Naive thymus-derived CD8-positive, alpha-beta T cell (primary cell): ENCODE measurements around the gene INTS6. TPM values are rescaled to one million over a fixed set of nuclear protein-coding genes. Genes with fewer than 3 reads are reported as not detected.

Experiments
- ATAC-seq, 2 donors: fragments of 150-1000 bp; cut with Tn5 transposase in 1 of 2; sonication (Bioruptor Pico), chemical (Tn5 transposase) in 1 of 2; 1 replicate in 1 of 2; 2 replicates in 1 of 2; pipeline ENCODE4 v1.10.0; 2021; ENCODE audit warnings: mild to moderate bottlenecking in 2 of 2, moderate library complexity in 2 of 2
- POLR2A ChIA-PET: fragments of 350-600 bp; sonication (Branson Sonifier 250); formaldehyde crosslinking; loops from one replicate; lab custom pipeline; 2021; ENCODE audit warnings: antibody characterized with exemption; lab: Charles Lee
- DNase-seq, 10 donors: peaks; one replicate each; pipeline versions ENCODE4 v3.0.0 to v3.0.0-alpha.2; 2020 to 2022
- H3K27ac Mint-ChIP-seq, 10 donors: one replicate each; pipeline ENCODE4 v1.8.0; 2020 to 2022; ENCODE audit warnings: mild to moderate bottlenecking in 10 of 10, mixed read lengths in 10 of 10, moderate library complexity in 4 of 10, inconsistent platforms in 1 of 10
- H3K27me3 Mint-ChIP-seq, 5 donors: one replicate each; pipeline ENCODE4 v1.8.0; 2021 to 2022; ENCODE audit warnings: mixed read lengths in 5 of 5
- H3K36me3 Mint-ChIP-seq, 3 donors: one replicate each; pipeline ENCODE4 v1.8.0; 2020 to 2022; ENCODE audit warnings: mixed read lengths in 3 of 3, mild to moderate bottlenecking in 2 of 3, inconsistent platforms in 1 of 3
- H3K4me1 Mint-ChIP-seq, 4 donors: one replicate each; pipeline ENCODE4 v1.8.0; 2021 to 2022; ENCODE audit warnings: mixed read lengths in 4 of 4
- H3K4me3 Mint-ChIP-seq, 10 donors: one replicate each; pipeline ENCODE4 v1.8.0; 2020 to 2022; ENCODE audit warnings: mild to moderate bottlenecking in 10 of 10, mixed read lengths in 10 of 10, moderate library complexity in 6 of 10, inconsistent platforms in 1 of 10
- H3K9me3 Mint-ChIP-seq, 9 donors: one replicate each; pipeline ENCODE4 v1.8.0; 2020 to 2022; ENCODE audit warnings: mixed read lengths in 9 of 9, mild to moderate bottlenecking in 3 of 9, inconsistent platforms in 1 of 9, moderate library complexity in 1 of 9
- polyA plus RNA-seq, 3 donors: library from polyadenylated mRNA; unstranded; fragments of 300-500 nt; fragmentation: Illumina TruSeq; gene quantifications; one replicate each; pipeline ENCODE4 v1.2.3, GENCODE V29; 2021
- total RNA-seq, 8 experiments: library from RNA in 2 of 8; stranded (reverse) in 2 of 8; gene quantifications; one replicate each; pipeline ENCODE4 v1.2.3 and lab custom pipeline; 2021 to 2026

Gene INTS6
- total and polyA plus RNA-seq, 5 experiments from 2014 or later: 20.9 to 66.5 (median 25.1) TPM

DNA sequence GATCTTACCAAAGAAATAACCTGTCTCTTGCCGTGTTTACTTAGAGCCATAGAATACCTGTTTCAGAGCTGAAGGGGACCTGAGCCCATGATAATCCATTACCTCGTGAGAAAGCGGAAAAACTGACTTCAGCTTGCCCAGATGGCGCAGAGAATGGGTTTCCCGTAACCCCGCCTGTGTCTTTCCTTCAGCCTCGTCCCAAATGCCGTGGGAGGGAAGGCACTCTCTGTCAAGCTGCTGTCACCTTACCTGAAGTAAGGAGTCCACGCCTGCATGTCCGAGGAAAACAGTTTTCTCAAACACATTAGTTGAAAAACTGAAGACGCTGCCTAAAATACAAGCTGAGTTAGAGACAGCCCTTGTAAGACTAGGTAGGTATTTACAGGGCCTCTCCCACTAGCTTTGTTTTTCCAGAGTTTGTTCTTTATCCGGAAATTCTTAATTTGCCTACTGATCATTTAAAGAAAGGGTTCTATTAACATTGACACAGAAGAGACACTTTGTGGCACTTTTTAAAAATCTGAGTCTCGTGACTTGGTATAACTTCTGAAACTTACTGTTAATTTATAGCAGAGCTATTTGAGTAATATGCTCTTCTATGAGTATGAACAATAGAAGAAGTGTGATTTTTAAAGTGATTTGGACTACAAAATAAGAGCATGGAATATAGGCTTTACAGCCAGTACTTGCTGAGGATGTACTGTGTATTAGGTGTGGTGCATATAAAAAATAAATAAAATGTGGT is 1.3 kb upstream of the INTS6 start:
- H3K4me3 Mint-ChIP-seq: peak overlapping the region; percentile 84 to 99 (median 93)
- peaks cover 0 to 2% (median 0%) of the 10 kb centered on the region in 5 donors for H3K27me3 Mint-ChIP-seq
- POLR2A ChIA-PET: interaction anchor here (0.8 to 6.2 kb wide), 26 partner anchors 10 to 1329 kb away, joined by 3 to 149 read pairs (median 10); partner anchors contain the start of genes DHRS12, SUGT1 and WDFY2
- ATAC-seq: peak in 1 of 2 donors; percentile 0
- peaks cover 21 to 54% (median 51%) of the 10 kb centered on the region in 4 donors for H3K4me1 Mint-ChIP-seq
- no peaks in the 10 kb centered on the region for H3K9me3 Mint-ChIP-seq
- peak in 4 of 10 donors; percentile 17 to 64 (median 23) for DNase-seq
- H3K27ac Mint-ChIP-seq: peak overlapping the region; percentile 94 to 100 (median 98)
- H3K36me3 Mint-ChIP-seq: peaks cover 3 to 17% (median 8%) of the 10 kb centered on the region in 3 donors

DNA sequence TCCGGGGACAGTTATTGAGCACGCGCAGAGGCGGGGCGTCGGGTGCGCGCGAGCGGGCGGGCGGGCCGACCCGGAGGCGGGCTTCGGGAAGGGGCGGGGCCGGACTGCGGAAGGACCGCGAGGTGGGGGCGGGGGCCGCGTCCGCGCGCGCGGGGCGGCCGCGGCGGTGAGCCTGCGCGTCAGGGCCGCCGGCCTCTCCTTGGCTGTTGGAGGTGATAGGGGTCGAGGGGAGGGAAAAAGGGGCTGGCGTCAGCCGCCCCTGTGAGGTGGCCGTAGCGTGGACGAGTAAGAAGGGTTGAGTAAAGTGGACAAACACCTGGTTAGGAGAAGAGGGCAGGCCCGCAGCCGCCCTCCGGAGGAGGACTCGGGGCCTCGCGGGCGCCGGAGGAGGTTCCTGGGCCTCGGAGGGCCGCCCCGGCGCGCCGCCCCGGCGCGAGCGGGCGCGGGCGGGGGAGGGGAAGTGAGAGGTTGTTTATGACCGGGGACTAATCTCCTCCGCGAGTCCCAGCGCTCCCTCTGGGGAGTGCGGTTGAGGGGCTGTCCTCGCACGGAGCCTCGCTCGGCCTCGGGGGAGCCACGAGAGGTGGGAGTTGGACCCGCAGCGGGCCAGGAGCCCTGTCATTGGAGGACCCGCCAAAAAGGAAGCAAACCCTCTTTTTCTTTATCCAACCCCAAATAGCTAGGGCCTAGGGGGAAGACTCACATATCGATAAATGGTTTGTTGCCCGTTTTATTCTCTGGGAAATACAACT is 547 bp upstream of the INTS6 start:
- peaks cover 23 to 58% (median 57%) of the 10 kb centered on the region in 4 donors for H3K4me1 Mint-ChIP-seq
- no peaks in the 10 kb centered on the region for H3K9me3 Mint-ChIP-seq
- ATAC-seq (peak; percentile 49 to 52), DNase-seq (peak; percentile 68 to 93 (median 81))
- POLR2A ChIA-PET: interaction anchor here (0.6 to 6.2 kb wide), 46 partner anchors 9 to 1517 kb away, joined by 3 to 149 read pairs (median 6); partner anchors contain the start of genes ALG11, ATP7B, DHRS12 and SPRYD7
- peak overlapping the region; percentile 94 to 100 (median 98) for H3K27ac Mint-ChIP-seq
- H3K27me3 Mint-ChIP-seq: peaks cover 0 to 2% (median 0%) of the 10 kb centered on the region in 5 donors
- peaks cover 3 to 22% (median 8%) of the 10 kb centered on the region in 3 donors for H3K36me3 Mint-ChIP-seq
- H3K4me3 Mint-ChIP-seq: peak overlapping the region; percentile 84 to 99 (median 93)

DNA sequence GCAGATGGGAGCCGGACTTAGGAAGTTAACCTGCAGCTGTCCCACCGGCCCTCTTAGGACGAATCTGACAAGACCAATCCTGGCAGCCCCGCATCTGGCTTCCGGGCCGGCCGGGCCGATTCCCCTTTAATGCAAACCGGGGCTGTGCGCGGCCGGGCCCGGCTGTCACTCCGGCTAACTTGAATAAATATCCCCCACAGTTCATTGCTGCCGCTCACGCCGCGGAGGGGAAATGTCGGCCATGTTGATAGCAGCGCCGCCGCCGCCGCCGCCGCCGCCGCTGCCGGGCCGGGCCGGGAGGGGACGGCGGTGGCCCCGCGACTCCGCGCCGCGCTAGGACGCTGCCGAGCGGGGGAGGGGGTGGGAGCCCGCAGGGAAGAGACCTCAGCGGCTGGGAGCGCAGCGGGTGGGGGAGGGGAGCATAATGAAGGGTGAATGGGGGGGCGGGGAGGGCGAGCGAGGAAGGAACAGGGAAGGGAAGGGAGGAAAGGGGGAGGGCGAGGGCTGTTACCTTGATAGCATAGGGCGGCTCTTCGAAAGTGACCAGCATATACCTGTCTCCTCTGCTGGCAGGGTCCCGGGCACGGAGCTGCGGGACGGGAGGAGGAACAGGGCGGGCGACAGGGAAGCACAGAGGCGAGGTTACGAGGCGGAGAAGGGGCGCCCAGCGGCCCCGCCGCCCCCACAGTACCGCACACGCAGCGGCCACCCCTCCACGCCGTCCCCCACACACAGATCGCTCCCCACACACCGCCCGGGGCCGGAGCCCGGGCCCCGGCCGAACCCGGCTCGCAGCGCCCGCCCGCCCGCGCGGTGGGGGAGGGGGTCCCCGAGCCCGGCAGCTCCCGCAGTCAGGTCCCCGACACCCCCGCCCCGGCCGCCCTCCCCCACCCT is 1.1 kb downstream of the INTS6 start:
- POLR2A ChIA-PET: interaction anchor here (0.7 to 6.2 kb wide), 17 partner anchors 10 to 1515 kb away, joined by 3 to 149 read pairs (median 15); partner anchors contain the start of genes ALG11, ATP7B, DHRS12 and NEK3
- H3K9me3 Mint-ChIP-seq: no peaks in the 10 kb centered on the region
- peak overlapping the region; percentile 84 to 97 (median 95) for H3K4me3 Mint-ChIP-seq
- peaks cover 17 to 51% (median 48%) of the 10 kb centered on the region in 4 donors for H3K4me1 Mint-ChIP-seq
- DNase-seq (peak; percentile 51 to 89 (median 70)), ATAC-seq (peak; percentile 11 to 17)
- H3K27ac Mint-ChIP-seq: peak overlapping the region; percentile 94 to 100 (median 98)
- peaks cover 3 to 26% (median 3%) of the 10 kb centered on the region in 3 donors for H3K36me3 Mint-ChIP-seq
- H3K27me3 Mint-ChIP-seq: peaks cover 0 to 2% (median 0%) of the 10 kb centered on the region in 5 donors

DNA sequence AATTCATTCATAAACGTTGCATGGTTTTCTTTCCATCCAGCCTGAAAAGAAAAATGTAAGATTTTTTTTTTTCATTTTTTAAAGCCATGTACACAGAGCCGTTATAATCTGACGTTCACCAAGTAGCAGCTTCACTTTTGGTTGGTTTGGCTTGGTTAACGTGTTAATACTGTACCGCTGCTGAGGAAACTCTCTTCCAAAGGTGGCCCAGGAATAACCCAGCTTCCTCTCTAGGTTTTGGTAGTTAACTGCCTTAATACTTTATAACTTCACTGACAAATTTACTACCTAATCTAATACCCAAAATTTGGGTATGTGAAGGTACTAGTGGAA is 1.7 kb downstream of the INTS6 start:
- ATAC-seq (no peak), DNase-seq (no peak)
- H3K9me3 Mint-ChIP-seq: no peaks in the 10 kb centered on the region
- H3K27me3 Mint-ChIP-seq: peaks cover 0 to 2% (median 0%) of the 10 kb centered on the region in 5 donors
- peak overlapping the region; percentile 84 to 97 (median 95) for H3K4me3 Mint-ChIP-seq
- peak overlapping the region; percentile 94 to 99 (median 98) for H3K27ac Mint-ChIP-seq
- POLR2A ChIA-PET: interaction anchor here (0.7 to 6.2 kb wide), 6 partner anchors 16 to 373 kb away, joined by 3 to 149 read pairs (median 68); partner anchors contain the start of genes DHRS12 and WDFY2
- peaks cover 17 to 56% (median 47%) of the 10 kb centered on the region in 4 donors for H3K4me1 Mint-ChIP-seq
- H3K36me3 Mint-ChIP-seq: peaks cover under 1 to 30% (median 3%) of the 10 kb centered on the region in 3 donors

DNA sequence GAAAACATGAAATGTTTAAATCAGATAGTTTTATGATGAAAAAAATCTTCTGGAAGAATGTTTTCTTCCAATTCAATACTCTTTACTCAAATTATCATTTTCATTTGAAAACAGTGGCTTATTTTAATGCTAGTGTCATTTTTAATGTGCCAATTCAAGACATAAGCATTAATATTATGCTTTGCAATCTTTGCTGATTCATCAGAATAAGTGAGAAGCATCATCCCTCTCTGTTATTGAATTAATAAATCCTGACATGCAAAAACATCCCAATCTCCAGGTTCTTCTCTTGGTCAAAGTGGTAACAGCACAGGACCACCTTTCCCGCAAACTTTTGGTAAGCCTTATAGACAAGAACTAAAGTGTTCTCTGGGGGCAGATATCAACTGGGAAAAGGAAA is 3.8 kb downstream of the INTS6 start:
- H3K27me3 Mint-ChIP-seq: peaks cover 0 to 2% (median 0%) of the 10 kb centered on the region in 5 donors
- DNase-seq: no peak
- H3K4me1 Mint-ChIP-seq: peaks cover 11 to 40% (median 28%) of the 10 kb centered on the region in 4 donors
- POLR2A ChIA-PET: interaction anchor here (1.0 to 6.2 kb wide), 2 partner anchors 136 to 350 kb away, joined by 3 to 106 read pairs; partner anchors contain the start of gene DHRS12
- H3K9me3 Mint-ChIP-seq: no peaks in the 10 kb centered on the region
- H3K27ac Mint-ChIP-seq: peak overlapping the region in 5 of 10 donors; percentile 3 to 99 (median 13)
- H3K36me3 Mint-ChIP-seq: peaks cover 0 to 33% (median 0%) of the 10 kb centered on the region in 3 donors
- peak overlapping the region in 2 of 10 donors; percentile 9 to 12 for H3K4me3 Mint-ChIP-seq
- no peak for ATAC-seq

DNA sequence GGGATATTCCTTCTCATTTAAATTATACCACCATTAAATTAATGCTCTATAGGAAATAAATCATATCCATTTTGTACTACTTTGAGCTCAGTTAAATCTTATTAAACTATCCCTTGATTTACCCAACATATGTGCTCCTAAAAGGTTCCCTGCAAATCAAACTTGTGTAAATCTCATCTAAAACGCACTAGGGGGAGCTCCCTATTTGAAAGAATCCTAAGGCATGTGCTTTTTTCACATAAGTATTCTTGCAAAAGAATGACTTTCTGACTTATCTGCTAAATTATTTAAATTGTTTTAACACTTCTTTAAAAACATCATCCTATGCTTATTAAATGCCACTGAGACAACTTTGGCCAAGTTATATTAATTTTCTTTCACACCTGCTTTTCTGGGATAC is 7.9 kb downstream of the INTS6 start:
- DNase-seq (peak in 1 of 10 donors; percentile 31), ATAC-seq (peak; percentile 51 to 53)
- Mint-ChIP-seq H3K9me3 (no peaks in the 10 kb centered on the region), H3K27ac (no peak overlapping the region), H3K27me3 (no peaks in the 10 kb centered on the region), H3K4me3 (no peak overlapping the region), H3K36me3 (peaks cover 0 to 33% (median 0%) of the 10 kb centered on the region in 3 donors), H3K4me1 (peaks cover 8 to 22% (median 18%) of the 10 kb centered on the region in 4 donors)
- POLR2A ChIA-PET: interaction anchor here (0.6 to 1.3 kb wide), 4 partner anchors 8 to 358 kb away, joined by 3 to 7 read pairs (median 4); partner anchors contain the start of genes DHRS12 and INTS6

DNA sequence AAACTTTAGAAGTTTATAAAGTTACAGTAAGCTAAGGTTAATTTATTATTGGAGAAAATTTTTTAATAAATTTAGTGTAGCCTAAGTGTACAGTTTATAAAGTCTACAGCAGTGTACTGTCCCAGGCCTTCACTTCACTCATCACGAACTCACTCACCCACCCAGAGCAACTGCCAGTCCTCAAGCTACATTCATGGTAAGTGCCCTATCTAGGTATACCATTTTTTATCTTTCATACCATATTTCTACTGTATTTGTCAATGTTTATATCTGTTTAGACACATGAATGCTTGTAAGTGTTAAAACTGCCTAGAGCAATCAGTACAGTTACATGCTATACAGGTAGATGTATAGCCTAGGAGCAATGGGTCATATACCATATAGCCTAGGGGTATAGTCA is 12.5 kb downstream of the INTS6 start:
- no peaks in the 10 kb centered on the region for H3K27me3 Mint-ChIP-seq
- peaks cover 0 to 16% (median 10%) of the 10 kb centered on the region in 4 donors for H3K4me1 Mint-ChIP-seq
- peaks cover 0 to 20% (median 0%) of the 10 kb centered on the region in 3 donors for H3K36me3 Mint-ChIP-seq
- no peaks in the 10 kb centered on the region for H3K9me3 Mint-ChIP-seq
- POLR2A ChIA-PET: interaction anchor here (0.8 to 4.3 kb wide), 2 partner anchors 10 to 13 kb away, joined by 3 to 21 read pairs; partner anchors contain the start of gene INTS6
- H3K27ac Mint-ChIP-seq: peak overlapping the region in 1 of 10 donors; percentile 63
- DNase-seq (no peak), ATAC-seq (no peak)
- no peak overlapping the region for H3K4me3 Mint-ChIP-seq

DNA sequence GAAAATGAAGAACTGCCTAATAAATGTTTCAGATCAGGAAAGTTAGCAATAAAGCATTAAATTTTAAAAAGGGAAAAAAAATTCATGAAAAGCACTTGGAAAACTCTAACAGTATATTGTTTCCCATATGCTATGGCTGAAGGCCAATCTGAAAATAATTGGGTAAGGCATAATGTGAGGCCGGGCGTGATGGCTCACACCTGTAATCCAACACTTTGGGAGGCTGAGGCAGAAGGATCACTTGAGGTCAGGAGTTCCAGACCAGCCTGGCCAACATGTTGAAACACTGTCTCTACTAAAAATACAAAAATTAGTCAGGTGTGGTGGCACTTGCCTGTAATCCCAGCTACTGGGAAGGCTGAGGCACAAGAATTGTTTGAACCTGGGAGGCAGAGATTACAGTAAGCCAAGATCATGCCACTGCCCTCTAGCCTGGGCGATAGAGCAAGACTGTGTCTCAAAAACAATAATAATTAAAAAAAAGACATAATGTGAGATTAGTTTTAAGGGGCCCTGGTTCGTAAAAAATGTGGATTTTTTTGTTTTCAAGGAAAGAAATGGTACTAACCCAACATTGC is 15.2 kb downstream of the INTS6 start:
- ATAC-seq: no peak
- Mint-ChIP-seq H3K4me3 (no peak overlapping the region), H3K4me1 (peaks cover 0 to 15% (median 9%) of the 10 kb centered on the region in 4 donors), H3K36me3 (peaks cover 0 to 27% (median 0%) of the 10 kb centered on the region in 3 donors), H3K9me3 (no peaks in the 10 kb centered on the region), H3K27ac (peak overlapping the region in 3 of 10 donors; percentile 28 to 60 (median 32)), H3K27me3 (no peaks in the 10 kb centered on the region)
- POLR2A ChIA-PET: no interaction called here
- no peak for DNase-seq

DNA sequence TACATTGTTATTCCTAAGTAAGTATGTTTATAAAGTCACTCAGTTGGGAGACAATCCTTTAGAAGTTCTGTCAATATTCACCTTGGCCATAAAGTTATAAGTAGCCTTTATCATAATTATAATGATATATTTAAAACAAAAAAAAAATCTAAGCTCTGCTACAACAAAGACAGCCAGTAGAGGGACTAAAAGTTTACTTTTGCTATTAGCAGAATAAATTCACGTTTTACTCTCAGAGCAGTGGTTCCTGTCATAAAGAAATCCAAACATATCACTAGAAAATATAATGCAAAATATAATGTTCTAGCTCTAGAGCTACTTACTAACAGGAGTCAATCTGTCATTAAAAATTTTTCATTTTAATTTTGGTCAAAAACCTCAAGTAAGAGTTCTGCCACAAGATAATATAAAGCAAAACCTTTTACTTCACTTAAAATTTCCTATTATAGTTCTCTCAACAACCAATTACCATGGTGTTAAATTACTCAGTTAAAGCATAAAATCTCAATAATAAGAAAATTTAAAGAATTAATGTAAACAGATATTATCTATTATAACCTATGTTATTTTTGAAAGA is 17.7 kb downstream of the INTS6 start:
- Mint-ChIP-seq H3K36me3 (peaks cover 0 to 26% (median 4%) of the 10 kb centered on the region in 3 donors), H3K27me3 (no peaks in the 10 kb centered on the region), H3K4me3 (no peak overlapping the region), H3K27ac (no peak overlapping the region), H3K4me1 (peaks cover 6 to 20% (median 15%) of the 10 kb centered on the region in 4 donors), H3K9me3 (no peaks in the 10 kb centered on the region)
- DNase-seq (peak in 3 of 10 donors; percentile 42 to 54 (median 45)), ATAC-seq (peak; percentile 32 to 58)
- POLR2A ChIA-PET: interaction anchor here (3.8 kb wide), 1 partner anchor 17 kb away, joined by 14 read pairs; the partner anchor contains the start of gene INTS6

DNA sequence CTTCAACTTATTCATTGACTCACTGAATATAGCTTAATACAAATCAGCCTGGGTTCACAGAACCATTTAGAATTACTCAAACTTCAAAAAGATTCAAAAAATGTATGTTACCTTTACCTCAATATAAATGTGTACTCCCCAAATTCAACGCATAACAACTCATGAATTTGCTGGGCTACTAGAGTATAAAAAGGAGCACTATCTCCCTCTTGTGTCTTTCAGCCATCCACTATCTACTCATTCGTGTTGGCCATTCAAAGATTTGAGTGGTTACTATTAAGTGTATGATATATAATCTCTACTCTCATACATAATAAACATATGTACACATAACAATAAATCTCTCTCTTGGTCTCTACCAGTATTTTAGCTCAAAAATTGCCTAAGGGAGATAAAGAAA is 20.3 kb downstream of the INTS6 start:
- Mint-ChIP-seq H3K36me3 (peaks cover 9 to 43% (median 18%) of the 10 kb centered on the region in 3 donors), H3K9me3 (no peaks in the 10 kb centered on the region), H3K4me3 (no peak overlapping the region), H3K4me1 (peaks cover 13 to 29% (median 26%) of the 10 kb centered on the region in 4 donors), H3K27ac (no peak overlapping the region), H3K27me3 (no peaks in the 10 kb centered on the region)
- POLR2A ChIA-PET: no interaction called here
- ATAC-seq (no peak), DNase-seq (no peak)
